ENCODE data around the gene SLC35F1.

SLC35F1 gene

GRCh38 chr6:118313762-118314161 lies 406.7 kb downstream of the SLC35F1 start:
- DNase-seq (ENCODE audit: low spot score), result no peak

DNA sequence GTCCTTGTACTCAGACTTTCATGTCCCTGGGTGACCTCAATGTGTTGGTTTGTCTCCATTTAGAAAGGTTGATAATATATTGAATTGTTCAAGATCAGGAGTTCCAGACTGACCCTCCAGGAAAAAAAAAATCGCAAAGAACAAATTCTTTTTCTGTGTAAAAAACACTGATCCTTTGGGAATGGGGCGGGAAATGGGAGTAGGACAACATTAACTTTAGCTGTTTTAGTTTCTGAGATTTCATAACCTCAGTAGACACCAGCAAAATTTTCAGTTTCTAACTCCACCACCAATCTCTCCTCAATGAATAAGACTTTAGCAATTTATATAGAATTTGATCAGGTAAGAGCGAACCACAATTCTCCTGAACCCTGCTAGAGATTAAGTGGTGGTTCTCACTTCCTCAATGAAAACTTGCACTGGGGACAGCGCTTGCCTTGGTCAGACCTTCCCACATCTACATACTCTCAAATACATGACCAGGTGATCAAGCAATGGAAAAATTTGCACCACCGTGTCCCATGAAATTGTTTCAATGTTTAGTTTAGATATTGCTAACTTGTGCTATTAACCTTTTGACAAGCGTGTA lies 409.8 kb downstream of the SLC35F1 start:
- DNase-seq (ENCODE audit: low spot score), result no peak

GRCh38 chr6:118317581-118318563 lies 410.8 kb downstream of the SLC35F1 start:
- DNase-seq (ENCODE audit: low spot score), result no peak

DNA sequence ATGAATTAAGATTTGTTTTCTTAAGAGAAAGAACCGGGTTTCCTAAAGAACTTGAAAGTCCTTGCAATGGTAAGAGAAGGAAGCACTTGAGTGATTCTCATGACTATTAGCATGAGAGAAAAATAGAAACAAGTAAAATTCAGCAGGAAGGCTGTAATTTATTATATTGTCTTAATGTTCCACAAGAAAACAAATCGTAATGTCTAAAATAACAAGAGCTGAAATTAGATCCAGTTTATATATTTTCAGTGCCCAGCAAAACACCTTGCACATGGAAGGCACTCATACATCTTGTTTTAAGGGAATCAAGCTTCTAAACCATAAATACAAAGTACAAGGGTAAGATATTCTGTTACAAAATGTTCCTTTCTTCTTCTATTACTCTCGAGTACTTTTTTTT lies 411.6 kb downstream of the SLC35F1 start:
- DNase-seq (ENCODE audit: low spot score), result no peak

DNA sequence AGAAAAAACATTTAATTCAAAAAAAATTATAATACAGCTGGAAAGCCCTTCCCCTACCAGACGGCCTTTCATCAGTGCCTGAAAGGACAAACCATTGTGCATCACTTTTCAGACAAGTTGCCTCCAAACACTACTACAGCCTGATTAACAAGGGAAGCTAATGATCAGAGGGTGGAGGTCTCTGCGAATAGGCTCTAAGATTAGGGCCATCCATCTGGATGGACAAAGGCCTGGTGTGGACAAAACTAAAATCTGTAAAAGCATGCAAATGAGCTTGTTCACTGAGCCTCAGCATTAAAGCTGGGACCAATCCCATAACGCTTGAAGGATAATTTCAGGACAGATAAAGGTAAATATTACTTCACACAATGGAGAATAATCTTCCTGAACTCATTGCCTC lies 412.4 kb downstream of the SLC35F1 start:
- no peak for DNase-seq (ENCODE audit: low spot score)

DNA sequence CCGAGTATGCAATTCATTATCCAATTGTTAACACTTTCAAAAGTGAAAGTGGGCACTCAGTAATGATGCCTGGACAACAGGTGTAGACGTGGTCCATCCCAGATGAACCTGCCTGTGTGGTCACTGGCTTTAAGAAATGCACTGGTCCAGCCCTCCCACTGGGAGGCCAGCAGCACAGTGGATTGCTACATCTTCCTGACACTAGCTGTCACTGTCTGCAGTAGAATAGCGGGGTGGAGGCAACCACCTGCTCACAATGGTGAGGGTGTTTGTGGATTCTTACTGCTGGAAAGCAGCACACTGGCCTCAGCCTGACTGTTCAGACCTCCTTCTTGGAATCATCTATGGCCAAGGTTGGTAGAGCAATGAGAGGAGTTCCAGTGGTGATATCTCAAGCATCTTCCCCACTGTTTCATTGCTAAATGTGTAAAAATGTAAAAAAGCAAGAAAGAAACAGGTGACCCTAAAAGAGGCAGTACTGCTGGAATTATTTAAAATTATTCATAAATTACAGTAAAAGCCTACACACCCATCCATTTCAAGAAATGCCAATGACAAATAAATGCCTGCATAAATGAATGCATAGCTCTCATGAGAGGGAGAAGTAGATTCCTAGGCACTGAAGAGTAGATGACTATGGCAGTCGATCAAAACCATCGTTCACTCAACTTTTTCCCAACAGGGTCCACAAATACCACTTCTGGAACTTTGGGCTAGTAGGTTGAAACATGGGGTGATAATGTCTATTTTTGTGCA lies 413.0 kb downstream of the SLC35F1 start:
- no peak for DNase-seq (ENCODE audit: low spot score)

DNA sequence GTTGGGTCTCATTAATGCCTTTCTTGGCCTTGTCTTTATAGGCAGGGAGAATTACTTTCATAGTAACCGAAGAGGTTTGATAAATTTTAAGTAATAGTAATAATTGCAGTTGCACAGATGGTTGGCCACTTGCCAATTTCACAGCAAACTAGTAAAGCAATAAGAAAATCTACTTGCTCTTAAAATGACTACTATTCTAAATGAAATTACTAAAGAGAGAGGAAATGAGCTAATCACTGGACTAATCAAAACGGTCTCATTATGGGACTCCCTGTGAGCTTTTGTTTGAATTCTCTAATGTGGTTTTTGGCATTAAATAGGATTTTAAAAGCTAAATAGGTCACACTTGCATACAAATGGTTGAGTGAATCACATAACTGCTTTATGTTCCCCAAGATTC lies 413.6 kb downstream of the SLC35F1 start:
- DNase-seq (ENCODE audit: low spot score), result no peak

DNA sequence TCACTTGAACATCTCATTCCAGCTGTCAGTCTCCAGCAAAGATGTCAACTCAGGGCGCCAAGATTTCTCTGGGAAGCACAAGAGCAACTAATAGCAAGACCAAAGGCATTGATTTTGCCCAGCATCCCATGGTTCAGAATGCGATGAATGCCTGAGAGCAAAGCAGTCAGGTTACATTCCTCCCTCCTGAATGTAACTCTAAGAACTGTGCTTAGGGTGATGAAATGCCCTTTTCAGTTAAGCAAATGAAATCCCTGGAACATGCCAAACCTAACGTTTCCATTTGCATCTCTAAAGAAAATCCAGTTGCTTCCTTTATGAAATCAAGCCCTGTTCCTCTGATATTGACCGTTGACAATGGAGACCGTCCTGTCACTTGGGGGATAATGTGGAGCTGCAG lies 417.1 kb downstream of the SLC35F1 start:
- no peak for DNase-seq (ENCODE audit: low spot score)

- peak; percentile 1 for DNase-seq (ENCODE audit: low spot score)
Measured at GRCh38 chr6:118325220-118325860, 418.3 kb downstream of the SLC35F1 start.

- no peak for DNase-seq (ENCODE audit: low spot score)
Measured at GRCh38 chr6:118326712-118327111, 419.6 kb downstream of the SLC35F1 start.

- DNase-seq (ENCODE audit: low spot score), result no peak
Measured at GRCh38 chr6:118327237-118327636, 420.2 kb downstream of the SLC35F1 start.

DNA sequence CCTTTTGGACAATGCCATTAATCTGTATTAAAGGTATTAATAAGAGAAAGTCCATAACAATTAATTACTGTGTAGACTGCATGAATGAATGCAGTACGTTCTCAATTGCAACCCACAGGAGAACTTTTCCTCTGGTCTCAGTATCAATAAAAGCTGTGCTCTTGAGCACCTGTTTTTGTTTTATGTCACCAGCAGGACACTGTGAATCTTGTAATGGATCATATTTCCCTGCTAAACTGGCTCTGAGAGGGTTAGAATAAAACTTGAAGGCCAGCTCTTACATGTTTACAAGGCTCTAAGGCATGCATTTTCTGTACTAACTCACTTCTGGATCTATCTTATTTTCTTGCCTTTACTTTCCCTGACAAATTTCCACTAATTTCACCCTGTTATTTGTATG lies 426.7 kb downstream of the SLC35F1 start:
- no peak for DNase-seq (ENCODE audit: low spot score)

- no peak for DNase-seq (ENCODE audit: low spot score)
Measured at GRCh38 chr6:118334634-118335033, 427.6 kb downstream of the SLC35F1 start.

GRCh38 chr6:118335325-118335816 lies 428.3 kb downstream of the SLC35F1 start:
- no peak for DNase-seq (ENCODE audit: low spot score)

DNA sequence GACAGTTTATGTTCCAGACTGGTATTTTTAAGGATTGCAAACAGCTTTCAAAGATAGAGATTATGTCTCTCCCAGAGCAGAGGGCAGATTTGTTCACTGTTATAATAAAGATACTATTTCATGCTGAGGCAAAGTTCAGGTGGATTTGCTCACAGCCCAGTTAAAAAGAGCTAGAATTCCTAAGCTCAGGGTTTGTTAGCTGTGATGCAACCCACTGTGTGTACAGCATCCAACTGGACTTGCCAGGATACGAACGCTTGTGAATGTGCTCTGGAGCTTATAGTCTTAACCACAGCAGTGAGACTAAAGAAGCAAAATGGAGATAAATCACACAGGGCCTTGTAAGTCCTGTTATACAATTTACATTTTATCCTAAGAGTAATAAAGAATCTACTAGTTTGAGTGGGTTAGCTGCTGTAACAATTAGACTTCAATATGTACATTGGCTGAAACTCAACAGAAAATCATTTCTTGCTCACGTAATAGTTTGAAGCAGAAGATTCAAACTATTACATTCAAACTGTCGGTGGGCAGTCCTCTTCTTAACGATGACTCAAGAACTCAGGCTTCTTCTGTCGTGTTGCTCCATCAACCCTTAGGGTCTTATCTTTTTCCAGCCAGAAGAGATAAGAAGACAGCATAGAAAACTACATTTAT lies 437.1 kb downstream of the SLC35F1 start:
- no peak for DNase-seq (ENCODE audit: low spot score)

- DNase-seq (ENCODE audit: low spot score), result no peak
Measured at GRCh38 chr6:118350881-118351430, 443.9 kb downstream of the SLC35F1 start.

DNA sequence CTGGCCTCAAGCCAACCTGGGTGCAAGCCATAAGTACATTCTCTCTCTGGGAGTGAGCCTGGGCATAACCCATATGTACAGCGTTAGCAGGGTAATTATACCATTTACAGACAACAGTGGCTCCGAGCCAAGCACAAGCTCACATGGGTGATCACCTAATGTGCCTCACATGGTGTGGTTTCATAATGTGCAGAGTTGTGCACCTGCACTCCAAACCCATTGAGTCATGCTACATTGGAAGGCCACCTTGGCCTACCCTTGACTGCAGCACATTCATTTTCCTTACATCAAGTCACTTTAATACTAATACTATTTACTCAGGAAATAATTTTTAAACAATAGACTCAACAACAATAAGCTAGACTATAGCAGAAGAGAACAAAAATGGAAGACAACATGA lies 446.5 kb downstream of the SLC35F1 start:
- DNase-seq (ENCODE audit: low spot score), result no peak

GRCh38 chr6:118354641-118355040 lies 447.6 kb downstream of the SLC35F1 start:
- DNase-seq (ENCODE audit: low spot score), result no peak

GRCh38 chr6:118356054-118356453 lies 449.0 kb downstream of the SLC35F1 start:
- no peak for DNase-seq (ENCODE audit: low spot score)

DNA sequence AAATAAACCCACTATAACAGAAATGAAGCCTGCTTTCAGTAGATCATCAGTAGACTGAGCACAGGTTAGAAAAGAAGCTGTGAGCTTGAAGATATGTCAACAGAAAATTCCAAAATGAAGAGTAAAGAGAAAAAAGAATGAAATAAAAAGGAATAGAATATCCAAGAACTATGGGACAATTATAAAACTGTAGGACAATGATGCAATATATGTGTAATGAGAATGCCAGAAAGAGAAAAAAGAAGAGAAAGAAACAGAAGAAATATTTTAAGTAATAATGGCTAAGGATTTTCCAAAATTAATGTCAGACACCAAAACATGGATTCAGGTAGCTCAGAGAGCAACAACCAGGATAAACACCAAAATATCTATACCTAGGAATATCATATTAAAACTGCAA lies 449.6 kb downstream of the SLC35F1 start:
- no peak for DNase-seq (ENCODE audit: low spot score)

All from SW480 (cell line).